Measurements from ENCODE around the gene ANHX. TPM values are rescaled to one million over a fixed set of nuclear protein-coding genes. Genes with fewer than 3 reads are reported as not detected.
A peak's percentile ranks its signal among the peaks of the same experiment; 100 is the strongest.

ANHX gene
- total and polyA plus RNA-seq, 7 donors, result not detected

DNA sequence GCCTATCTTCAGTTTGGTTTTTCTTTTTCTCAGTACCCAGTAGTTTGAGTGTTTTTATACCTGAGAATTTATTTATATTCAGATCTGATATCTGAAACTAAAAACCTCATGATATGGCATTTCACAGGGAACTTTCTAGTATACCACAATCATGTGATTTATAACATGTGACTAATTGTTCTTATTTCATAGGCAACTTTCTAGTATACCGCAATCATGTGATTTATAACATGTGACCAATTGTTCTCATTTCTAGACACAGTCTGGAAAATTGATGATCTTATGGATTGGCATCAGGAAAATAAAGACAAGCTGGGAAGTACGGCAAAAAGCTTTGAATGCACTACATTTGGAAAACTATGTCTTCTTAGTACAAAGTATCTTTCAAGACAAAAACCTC lies 33.8 kb downstream of the ANHX start:
- 52 to 98% methylated on average over 2 of the region's 2 CpGs for WGBS, 2 donors
- intact Hi-C loops (cut with DNase I), result no loop called here
- DNase-seq, result no peak
- Histone ChIP-seq H3K36me3 (peaks cover 17 to 52% (median 40%) of the 10 kb centered on the region in 4 donors), H3K27ac (no peak overlapping the region), H3K27me3 (no peaks in the 10 kb centered on the region), H3K9me3 (peaks cover 47 to 74% (median 72%) of the 10 kb centered on the region in 4 donors), H3K4me1 (no peaks in the 10 kb centered on the region), H3K4me3 (no peak overlapping the region)
- TF ChIP-seq POLR2A (IDR thresholded peaks at IDR 0.05) (no peak), EP300 (IDR thresholded peaks at IDR 0.05) (no peak), POLR2AphosphoS5 (IDR thresholded peaks at IDR 0.05) (no peak)
- TF ChIP-seq, protein P1, sequence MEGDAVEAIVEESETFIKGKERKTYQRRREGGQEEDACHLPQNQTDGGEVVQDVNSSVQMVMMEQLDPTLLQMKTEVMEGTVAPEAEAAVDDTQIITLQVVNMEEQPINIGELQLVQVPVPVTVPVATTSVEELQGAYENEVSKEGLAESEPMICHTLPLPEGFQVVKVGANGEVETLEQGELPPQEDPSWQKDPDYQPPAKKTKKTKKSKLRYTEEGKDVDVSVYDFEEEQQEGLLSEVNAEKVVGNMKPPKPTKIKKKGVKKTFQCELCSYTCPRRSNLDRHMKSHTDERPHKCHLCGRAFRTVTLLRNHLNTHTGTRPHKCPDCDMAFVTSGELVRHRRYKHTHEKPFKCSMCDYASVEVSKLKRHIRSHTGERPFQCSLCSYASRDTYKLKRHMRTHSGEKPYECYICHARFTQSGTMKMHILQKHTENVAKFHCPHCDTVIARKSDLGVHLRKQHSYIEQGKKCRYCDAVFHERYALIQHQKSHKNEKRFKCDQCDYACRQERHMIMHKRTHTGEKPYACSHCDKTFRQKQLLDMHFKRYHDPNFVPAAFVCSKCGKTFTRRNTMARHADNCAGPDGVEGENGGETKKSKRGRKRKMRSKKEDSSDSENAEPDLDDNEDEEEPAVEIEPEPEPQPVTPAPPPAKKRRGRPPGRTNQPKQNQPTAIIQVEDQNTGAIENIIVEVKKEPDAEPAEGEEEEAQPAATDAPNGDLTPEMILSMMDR (IDR thresholded peaks at IDR 0.05), result no peak

DNA sequence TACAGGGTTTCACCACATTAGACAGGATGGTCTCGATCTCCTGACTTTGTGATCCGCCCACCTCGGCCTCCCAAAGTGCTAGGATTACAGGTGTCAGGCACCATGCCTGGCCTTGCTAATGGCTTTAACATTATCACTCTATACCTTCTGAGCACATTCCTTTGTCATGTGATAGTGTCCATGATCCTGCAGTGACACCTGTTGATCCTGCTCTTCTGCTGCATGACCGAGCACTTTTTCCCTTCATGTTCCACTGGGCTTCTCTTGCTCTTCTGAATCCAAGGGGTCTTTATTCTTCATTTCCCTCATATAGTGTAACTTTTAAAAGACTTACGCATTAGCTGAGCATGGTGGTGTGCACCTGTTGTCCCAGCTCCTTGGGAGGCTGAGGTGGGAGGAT lies 42.8 kb downstream of the ANHX start:
- WGBS, 2 donors, result 95 to 98% methylated on average over 5 of the region's 5 CpGs
- Histone ChIP-seq H3K36me3 (peaks cover 69 to 91% (median 86%) of the 10 kb centered on the region in 4 donors), H3K4me3 (no peak overlapping the region), H3K27me3 (no peaks in the 10 kb centered on the region), H3K4me1 (no peaks in the 10 kb centered on the region), H3K9me3 (peaks cover 40 to 83% (median 69%) of the 10 kb centered on the region in 4 donors), H3K27ac (no peak overlapping the region)
- intact Hi-C loops (cut with DNase I), result no loop called here
- no peak for DNase-seq
- TF ChIP-seq POLR2A (IDR thresholded peaks at IDR 0.05) (no peak), POLR2AphosphoS5 (IDR thresholded peaks at IDR 0.05) (no peak), EP300 (IDR thresholded peaks at IDR 0.05) (no peak)
- TF ChIP-seq, protein P1 (IDR thresholded peaks at IDR 0.05), result no peak

- Histone ChIP-seq H3K27ac (no peak overlapping the region), H3K4me3 (no peak overlapping the region), H3K4me1 (no peaks in the 10 kb centered on the region), H3K9me3 (peaks cover 30 to 83% (median 77%) of the 10 kb centered on the region in 4 donors), H3K27me3 (no peaks in the 10 kb centered on the region), H3K36me3 (peaks cover 71 to 100% (median 97%) of the 10 kb centered on the region in 4 donors)
- TF ChIP-seq POLR2AphosphoS5 (IDR thresholded peaks at IDR 0.05) (no peak), EP300 (IDR thresholded peaks at IDR 0.05) (no peak), POLR2A (IDR thresholded peaks at IDR 0.05) (no peak)
- TF ChIP-seq, protein P1 (IDR thresholded peaks at IDR 0.05), result no peak
- 97 to 98% methylated on average over 2 of the region's 2 CpGs for WGBS, 2 donors
- no peak for DNase-seq
- intact Hi-C loops (cut with DNase I), result no loop called here
These were observed 45.5 kb downstream of the ANHX start for GRCh38 chr12:133190176-133190575.

DNA sequence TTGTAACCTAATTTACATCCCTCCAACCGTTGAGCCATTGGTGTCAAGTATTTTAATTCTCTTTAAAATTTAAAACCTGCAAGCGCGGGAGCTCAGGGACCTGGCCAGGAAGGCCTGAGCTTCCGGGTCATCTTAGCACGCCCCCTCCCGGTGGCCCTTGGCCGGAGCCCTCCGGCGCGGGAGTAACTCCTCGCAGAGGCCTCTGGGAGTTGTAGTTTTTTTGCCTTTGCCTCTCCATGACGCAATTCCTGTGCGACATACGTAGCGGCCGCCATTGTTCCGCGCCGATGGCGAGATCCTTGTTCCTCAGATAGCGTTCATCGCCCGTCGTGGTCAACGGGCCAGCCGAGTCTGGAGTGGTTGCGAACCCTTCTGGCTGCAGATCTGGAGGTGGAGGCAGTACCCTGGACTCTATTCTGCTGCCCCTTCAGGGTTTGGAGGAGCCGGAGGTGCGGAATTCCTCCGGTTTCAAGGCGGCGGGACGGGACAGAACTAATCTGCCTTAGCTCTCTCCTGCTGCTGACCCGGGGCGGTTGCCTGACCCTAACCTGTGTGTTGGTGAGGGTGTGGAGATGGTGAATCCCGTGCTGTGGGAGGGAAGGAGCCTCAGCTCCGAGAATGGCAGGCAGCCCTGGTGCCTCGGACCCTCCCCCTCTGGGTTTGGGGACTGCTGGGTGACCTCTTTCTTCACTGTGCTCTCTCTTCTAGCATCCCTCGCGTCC lies 54.3 kb downstream of the ANHX start, which contains the start of gene ZNF268:
Gene ZNF268, plus strand, starts transcription at position 258 of the 722 bp plus-strand sequence. CDS start 503 bp downstream, outside the sequence.
- Histone ChIP-seq H3K36me3 (peaks cover 0 to 39% (median 27%) of the 10 kb centered on the region in 4 donors), H3K9me3 (peaks cover 5 to 30% (median 13%) of the 10 kb centered on the region in 4 donors), H3K4me3 (peak within 1 kb of the TSS; percentile 64 to 82 (median 76)), H3K27me3 (no peaks in the 10 kb centered on the region), H3K27ac (peak within 1 kb of the TSS; percentile 69 to 81 (median 76)), H3K4me1 (peaks cover 0 to 13% (median 6%) of the 10 kb centered on the region in 4 donors)
- DNase-seq, result peak; percentile 94
- peak; percentile 70 to 89 (median 82) for TF ChIP-seq POLR2AphosphoS5 (IDR thresholded peaks at IDR 0.05)
- TF ChIP-seq POLR2A (IDR thresholded peaks at IDR 0.05), result no peak
- TF ChIP-seq, protein P1 (IDR thresholded peaks at IDR 0.05), result peak; percentile 45 to 68 (median 58)
- peak in 2 of 4 donors; percentile 13 to 19 for TF ChIP-seq EP300 (IDR thresholded peaks at IDR 0.05)
- intact Hi-C loops (cut with DNase I), result loop anchor here (1.0 kb wide), 4 partner anchors 51 to 195 kb away; partner anchors contain the start of genes ZNF10, ZNF140, ZNF26 and ZNF84
- 1 to 2% methylated on average over 40 of the region's 40 CpGs for whole genome bisulfite sequencing, 2 donors
